Measurements from ENCODE around the gene HHIPL2. TPM values are rescaled to one million over a fixed set of nuclear protein-coding genes. Genes with fewer than 3 reads are reported as not detected.

The HHIPL2 gene
- total and polyA plus RNA-seq, 8 donors: 0.06 to 1.3 (median 0.46) TPM; not detected in 3

- no peak for FAIRE-seq
Measured at GRCh38 chr1:222582099-222582774, 34.3 kb upstream of the HHIPL2 start.

DNA sequence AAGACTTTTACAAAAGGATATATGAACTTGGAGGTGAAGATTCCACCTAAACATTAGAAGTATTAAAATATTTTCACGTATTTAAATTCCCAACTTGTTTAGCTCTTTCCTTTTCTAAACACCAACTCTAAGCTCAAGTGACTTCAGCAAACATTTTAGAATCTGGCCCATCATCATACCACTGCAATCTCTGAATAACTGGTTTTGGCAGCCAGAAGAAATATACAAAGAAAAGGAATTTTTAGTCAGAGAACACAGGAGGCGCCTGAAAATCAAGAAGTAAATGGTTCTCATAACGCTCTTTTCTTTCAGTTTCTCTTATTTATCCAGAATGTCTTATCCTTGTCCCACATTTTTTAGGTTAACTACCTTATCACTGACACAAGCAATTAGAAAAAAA, 31.4 kb upstream of the HHIPL2 start:
- intact Hi-C loops (cut with DNase I): no loop called here
- 96 to 97% methylated on average over 3 of the region's 3 CpGs for WGBS, 2 donors
- no peaks in the 10 kb centered on the region for H3K27me3 ChIP-seq

More at GRCh38 chr1:222582099-222582774, 34.3 kb upstream of the HHIPL2 start:
- no peaks in the 10 kb centered on the region for H3K9me3 ChIP-seq
- ATAC-seq: no peak
- no peaks in the 10 kb centered on the region for H3K36me3 ChIP-seq
- no peak for TF ChIP-seq CTCF (IDR thresholded peaks at IDR 0.05)
- no peaks in the 10 kb centered on the region for H3K27me3 ChIP-seq
- intact Hi-C loops (cut with DNase I): no loop called here
- WGBS, 2 donors: 87 to 90% methylated on average over 4 of the region's 4 CpGs
- peaks cover 0 to 21% (median 17%) of the 10 kb centered on the region in 3 donors for H3K4me1 ChIP-seq
- H3K27ac ChIP-seq: no peak overlapping the region
- no peak overlapping the region for H3K4me3 ChIP-seq
- DNase-seq: no peak

GRCh38 chr1:222570837-222571236, 22.9 kb upstream of the HHIPL2 start:
- no peak overlapping the region for H3K4me3 ChIP-seq
- H3K36me3 ChIP-seq: peaks cover 0 to 18% (median 4%) of the 10 kb centered on the region in 3 donors
- DNase-seq (no peak), ATAC-seq (no peak), FAIRE-seq (no peak)
- no peaks in the 10 kb centered on the region for H3K9me3 ChIP-seq
- no peaks in the 10 kb centered on the region for H3K4me1 ChIP-seq
- TF ChIP-seq CTCF (IDR thresholded peaks at IDR 0.05): no peak
- H3K27me3 ChIP-seq: no peaks in the 10 kb centered on the region
- WGBS, 2 donors: 94 to 95% methylated on average over 1 of the region's 1 CpG
- H3K27ac ChIP-seq: no peak overlapping the region
- intact Hi-C loops (cut with DNase I): no loop called here

More for the DNA sequence above, 31.4 kb upstream of the HHIPL2 start:
- no peak for DNase-seq
- no peak for ATAC-seq
- Histone ChIP-seq H3K9me3 (no peaks in the 10 kb centered on the region), H3K4me3 (no peak overlapping the region), H3K27ac (no peak overlapping the region), H3K36me3 (no peaks in the 10 kb centered on the region), H3K4me1 (peaks cover 0 to 7% (median 4%) of the 10 kb centered on the region in 3 donors)
- FAIRE-seq: no peak
- no peak for TF ChIP-seq CTCF (IDR thresholded peaks at IDR 0.05)

GRCh38 chr1:222561656-222562055, 13.8 kb upstream of the HHIPL2 start:
- Histone ChIP-seq H3K4me1 (no peaks in the 10 kb centered on the region), H3K27ac (no peak overlapping the region), H3K36me3 (peaks cover 0 to 5% (median 0%) of the 10 kb centered on the region in 3 donors), H3K4me3 (no peak overlapping the region), H3K27me3 (no peaks in the 10 kb centered on the region), H3K9me3 (no peaks in the 10 kb centered on the region)
- DNase-seq (no peak), ATAC-seq (no peak), FAIRE-seq (no peak)
- no peak for TF ChIP-seq CTCF (IDR thresholded peaks at IDR 0.05)
- intact Hi-C loops (cut with DNase I): no loop called here
- 92 to 100% methylated on average over 1 of the region's 1 CpG for WGBS, 2 donors

DNA sequence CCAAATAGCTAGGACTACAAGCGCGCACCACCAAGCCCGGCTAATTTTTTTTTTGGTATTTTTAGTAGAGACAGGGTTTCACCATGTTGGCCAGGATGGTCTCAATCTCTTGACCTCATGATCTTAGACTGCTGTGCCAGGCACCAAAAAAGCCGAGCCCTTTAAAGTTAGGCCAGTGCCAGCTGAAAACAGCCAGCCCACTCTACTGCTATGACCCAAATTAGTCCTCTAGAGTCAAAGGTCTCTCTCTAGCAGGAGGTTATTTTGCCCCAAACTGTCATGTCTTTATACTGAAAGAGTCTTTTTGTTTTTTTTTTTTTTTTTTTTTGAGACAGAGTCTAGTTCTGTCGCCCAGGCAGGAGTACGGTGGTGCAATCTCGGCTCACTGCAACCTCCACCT, 9.7 kb upstream of the HHIPL2 start:
- Histone ChIP-seq H3K27me3 (no peaks in the 10 kb centered on the region), H3K4me3 (no peak overlapping the region), H3K4me1 (no peaks in the 10 kb centered on the region), H3K9me3 (no peaks in the 10 kb centered on the region), H3K36me3 (peaks cover 0 to 5% (median 0%) of the 10 kb centered on the region in 3 donors), H3K27ac (no peak overlapping the region)
- FAIRE-seq: no peak
- ATAC-seq: no peak
- WGBS, 2 donors: 97 to 99% methylated on average over 7 of the region's 7 CpGs
- no peak for DNase-seq
- TF ChIP-seq CTCF (IDR thresholded peaks at IDR 0.05): no peak
- intact Hi-C loops (cut with DNase I): no loop called here
